Stimulated activated naive CD4-positive, alpha-beta T cell (primary cell): ENCODE measurements around the gene EFTUD2.
"Not testable (repeated sequence)": the region's sequence is repeated elsewhere in the genome, so short reads cannot be mapped to it uniquely, and the experiment has no call there.

Source experiments
- DNase-seq, 6 experiments: peaks; one replicate each; lab custom pipeline; 2025; lab: John Stamatoyannopoulos, UW

The EFTUD2 gene

DNA sequence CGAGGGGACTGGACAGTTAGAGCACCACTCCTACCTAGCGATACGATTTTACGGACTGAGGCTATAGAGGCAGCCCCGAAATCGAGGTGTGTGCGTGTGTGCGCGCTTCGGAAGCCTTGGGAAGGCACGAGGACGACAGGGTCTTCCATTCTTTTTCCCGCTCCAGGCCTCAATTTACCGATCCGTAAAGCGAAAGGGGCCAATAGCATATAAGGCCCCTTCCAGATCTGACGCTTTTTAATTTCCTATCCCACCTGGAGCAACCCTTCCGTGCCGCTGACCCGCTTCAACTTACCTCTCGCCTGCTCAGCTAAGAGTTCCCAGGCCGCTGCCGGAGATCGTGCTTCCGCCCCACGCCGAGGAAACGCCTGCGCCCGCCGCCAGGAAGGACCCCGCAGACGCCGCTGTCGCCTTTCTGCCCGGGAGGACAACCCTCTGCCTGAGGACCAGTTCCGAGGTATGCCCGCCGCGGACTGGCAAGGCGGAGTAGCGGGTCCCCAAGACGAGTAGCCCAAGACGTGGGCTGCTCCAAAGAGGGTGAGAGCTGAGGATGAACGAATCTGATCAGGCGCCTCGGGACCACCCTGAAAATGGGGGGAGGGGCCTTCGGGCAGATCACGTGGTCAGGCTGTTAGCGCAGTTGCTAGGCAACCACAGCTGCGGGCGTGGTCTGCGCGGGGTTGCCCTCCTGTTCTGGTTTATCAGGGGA is at the start of gene EFTUD2:
Gene EFTUD2 (minus strand): TSS at position 372 of the 709 bp plus-strand sequence. CDS start 4,924 bp downstream, outside the sequence.
- DNase-seq = peak; percentile 92 to 100 (median 96)

DNA sequence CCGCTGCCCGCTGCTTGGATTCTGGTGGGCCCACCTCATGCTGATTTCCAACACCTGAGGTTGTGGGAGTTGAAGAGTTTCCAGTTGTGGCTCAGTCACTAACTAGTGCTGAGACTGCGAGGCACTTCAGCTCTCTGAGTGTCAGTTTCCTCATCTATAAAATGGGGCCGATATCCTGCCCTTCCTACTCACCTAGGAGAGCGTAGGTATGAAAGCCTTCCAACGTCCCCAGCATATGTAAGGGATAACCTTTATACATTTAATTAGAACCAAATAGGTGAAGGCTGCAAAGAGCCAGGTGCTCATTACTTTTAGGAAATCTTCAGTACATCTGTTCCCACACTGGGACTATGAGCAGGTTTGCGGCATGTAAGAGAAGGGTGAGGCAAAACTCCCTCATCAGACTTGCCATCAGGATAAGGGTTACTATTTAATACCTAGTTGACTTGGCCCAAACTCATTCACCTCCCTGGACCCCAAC is 49.1 kb upstream of the EFTUD2 start:
- DNase-seq = no peak

DNA sequence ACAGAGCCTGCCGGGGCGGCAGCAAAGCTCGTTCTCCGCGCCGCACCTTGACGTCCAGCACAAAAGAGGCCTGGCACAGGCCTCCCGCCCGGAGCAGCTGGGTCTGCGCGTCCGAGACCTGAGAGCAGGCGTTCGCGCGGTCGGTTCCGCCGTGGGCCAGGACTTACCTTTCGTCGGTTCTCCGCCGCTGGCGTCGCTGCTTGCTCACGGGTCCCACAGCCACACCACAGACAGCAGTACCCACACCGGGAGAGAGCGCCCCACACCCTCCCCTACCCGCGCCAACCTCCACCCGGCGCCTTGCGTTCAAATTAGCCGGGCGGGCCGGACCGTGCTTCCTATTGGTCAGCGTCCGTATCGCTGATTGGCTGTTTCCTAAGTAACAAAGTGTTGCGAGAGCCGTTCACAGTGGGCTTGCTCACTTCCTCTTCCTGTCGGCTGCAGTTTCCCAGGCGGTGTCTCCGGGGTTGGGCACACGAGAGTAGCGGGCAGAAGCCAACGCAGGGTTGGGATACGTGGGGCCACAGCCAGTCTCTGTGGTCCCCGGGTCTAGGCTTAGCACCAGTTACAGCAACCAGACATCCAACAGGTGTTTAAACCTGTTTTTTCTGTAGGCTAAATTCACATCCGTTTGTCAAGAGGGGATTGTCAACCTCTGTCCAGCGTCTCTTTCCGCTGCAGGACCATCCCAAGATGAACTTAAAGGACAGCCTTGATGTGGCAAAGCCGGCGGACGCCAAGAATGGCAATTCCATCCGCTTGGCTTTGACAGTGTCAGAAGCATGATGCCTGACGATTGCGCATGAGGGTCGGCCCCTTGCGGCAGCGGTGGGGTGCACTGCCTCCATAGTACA is 48.4 kb upstream of the EFTUD2 start, which contains the start of gene KIF18B:
Gene KIF18B (minus strand): TSS at position 313 of the 854 bp plus-strand sequence. CDS start 11,429 bp downstream, outside the sequence.
- DNase-seq = peak; percentile 78 to 87 (median 84)

DNA sequence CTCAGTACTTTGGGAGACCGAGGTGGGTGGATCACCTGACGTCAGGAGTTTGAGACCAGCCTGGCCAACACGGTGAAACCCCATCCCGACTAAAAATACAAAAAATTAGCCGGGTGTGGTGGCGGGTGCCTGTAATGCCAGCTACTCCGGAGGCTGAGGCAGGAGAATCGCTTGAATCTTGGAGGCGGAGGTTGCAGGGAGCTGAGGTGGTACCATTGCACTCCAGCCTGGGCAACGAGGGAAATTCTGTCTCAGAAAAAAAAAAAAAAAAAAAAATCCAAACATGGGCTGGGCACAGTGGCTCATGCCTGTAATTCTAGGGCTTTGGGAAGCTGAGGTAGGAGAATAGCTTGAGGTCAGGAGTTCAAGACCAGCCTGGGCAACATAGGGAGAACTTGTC is 46.4 kb upstream of the EFTUD2 start:
- DNase-seq = not testable (repeated sequence)

DNA sequence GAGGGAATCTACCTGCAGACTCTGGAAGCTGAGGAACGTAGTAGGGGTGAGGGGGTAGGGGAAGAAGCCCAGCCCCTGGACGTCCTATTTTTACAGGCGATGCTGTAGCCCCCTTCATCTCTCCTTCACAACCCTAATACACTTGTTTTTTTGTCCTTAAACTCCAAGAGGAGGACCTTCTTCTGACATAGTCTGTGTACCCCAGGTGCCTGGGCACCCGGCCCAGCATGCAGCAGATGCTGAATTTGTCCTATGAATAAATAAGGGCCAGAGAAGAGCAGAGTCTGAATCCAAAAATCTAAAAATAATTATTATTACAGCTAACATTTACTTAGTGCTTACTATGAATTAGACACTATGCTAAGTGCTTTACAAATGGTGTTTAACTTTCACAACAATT is 43.2 kb upstream of the EFTUD2 start:
- DNase-seq = no peak

DNA sequence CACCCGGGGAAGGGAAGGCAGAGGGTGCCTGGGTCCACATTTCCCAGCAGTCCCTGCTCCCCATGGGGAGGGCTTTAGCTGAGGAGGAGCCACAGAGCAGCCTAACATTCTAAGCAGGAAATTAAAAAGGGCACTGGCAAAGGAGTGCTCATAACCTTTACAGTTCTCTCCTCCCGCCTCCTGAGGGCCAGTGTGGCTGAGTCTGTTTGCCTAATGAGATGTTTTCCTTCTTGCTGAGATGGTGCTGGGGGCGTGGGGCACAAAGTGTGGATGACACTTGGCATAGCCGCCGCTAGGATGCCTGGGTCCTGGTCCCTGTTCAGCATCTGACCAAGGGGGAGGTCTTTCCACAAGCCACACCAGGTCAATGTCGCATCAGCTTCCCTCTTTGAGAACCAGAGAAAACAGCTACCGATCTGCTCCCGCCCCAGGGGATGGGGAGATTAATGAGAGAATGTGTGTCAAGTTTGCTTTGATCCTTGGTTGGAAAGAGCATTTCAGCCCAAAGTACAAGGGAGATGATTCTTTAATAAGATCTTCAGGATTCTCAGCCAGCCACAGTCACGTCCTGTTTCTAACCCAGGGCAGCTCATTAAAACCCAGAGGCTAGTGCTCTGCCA is 42.6 kb upstream of the EFTUD2 start:
- DNase-seq = no peak

DNA sequence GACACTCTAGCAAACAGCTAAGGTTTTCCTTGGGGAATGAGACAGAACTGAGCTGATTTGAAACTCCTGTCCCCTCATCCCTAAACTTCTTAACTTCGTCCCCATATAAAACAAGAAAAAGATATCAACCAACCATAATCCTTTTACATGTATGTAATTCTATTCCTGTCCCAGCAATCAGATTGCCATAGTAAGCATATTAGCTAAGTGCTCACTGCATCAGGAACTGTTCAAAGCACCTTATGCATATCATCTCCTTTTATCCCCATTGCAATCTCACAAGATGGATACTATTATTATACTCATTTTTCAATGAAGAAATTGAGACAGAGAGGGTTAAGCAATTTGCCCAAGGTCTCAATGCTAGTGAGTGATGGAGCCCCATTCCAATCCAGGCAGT is 41.5 kb upstream of the EFTUD2 start:
- DNase-seq = no peak

DNA sequence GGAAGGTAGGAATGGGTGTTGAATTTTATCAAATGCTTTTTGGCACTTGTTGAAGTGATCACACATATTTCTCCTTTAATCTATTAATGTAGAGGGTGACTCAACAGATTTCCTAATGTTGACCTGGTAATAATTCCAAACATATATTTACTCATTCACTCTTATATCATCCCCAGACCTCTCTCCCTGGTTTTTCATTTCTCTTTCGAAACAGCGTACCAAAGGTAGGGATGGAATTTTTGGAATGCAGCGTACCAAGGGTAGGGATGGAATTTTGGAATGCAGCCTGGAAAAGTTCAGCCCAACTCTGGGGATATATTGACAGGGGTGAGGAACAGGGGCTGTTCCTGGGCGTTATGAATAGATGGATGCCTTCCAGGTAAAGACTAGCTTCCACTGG is 41.1 kb upstream of the EFTUD2 start:
- DNase-seq = no peak

DNA sequence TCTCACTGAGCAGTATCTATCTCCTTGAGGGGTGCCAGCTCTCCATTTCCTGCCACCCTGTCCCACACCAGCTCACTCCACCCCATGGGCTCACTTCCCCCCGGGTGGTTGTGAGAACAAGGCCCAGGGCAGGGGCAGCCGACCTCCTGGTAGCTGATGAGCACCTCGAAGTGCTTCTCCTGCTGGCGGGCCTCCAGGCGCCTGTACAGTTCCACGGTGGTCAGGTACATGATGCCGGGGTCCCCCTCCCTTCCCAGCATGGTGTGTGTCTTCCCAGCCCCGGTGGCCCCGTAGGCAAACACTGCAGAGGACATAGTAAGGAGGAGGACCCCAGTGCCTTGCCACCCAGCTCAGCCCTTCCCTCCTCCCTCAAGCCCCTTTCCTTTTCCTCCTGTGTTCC is 35.9 kb upstream of the EFTUD2 start:
- no peak for DNase-seq

DNA sequence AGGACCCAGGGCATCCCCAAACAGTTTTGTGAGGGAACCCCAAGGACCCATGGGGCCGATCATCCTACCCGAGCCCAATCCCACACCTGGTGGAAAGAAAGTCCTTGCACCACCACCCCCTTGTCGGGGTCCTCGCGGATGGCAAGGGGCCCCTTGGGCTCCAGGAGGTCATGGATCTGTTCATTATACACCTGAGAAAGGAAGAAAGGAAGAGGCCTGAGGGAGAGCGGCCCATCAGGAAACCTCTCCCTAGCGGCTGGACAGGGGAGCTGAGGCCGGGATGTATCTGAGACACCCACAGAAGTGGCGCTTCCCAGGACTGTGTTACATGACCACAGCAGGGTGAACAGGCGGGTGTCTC is 35.5 kb upstream of the EFTUD2 start:
- no peak for DNase-seq

DNA sequence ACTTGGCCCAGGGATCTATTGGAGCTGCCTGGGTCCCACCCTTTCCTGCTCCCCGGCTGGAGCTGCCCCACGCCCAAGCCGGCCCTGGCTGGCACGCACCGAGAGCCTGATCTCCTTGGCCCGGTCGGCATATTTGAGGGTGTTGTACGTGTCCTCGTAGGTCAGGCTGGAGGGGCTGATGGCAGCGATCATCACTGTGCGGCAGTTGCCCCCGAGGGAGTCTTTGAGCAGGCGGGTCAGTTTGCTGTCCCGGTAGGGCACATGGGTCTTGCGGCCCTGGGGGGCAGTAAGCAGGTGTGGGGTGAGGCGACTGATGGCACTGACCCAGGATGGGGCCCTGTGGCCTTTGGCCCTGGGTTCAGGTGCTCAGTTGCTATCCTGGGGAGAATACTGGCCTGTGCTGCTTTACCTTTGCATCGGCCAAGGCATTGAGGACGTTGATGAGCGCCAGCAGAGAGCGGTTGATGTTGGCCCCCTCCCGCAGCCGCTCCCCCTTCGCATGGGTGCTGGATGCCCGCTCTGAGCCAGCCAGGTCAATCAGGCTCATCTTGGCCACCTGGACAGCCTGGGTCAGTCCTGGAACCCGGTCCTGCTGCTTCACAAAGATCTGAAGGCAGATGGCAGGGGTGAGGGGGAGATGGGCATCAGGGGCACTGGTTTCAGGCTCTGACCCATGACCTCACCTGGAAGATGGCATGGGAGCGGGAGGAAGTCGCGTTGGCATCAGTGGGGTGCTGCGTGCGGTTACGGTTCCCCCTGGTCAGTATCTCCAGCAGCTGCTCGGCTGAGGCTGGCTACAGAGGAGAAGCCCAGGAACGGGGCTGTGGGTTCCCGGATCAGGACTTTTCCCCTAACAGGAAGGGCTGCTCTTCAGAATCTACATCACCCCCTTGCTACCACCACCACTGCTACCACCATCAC is 34.8 kb upstream of the EFTUD2 start:
- DNase-seq = no peak

DNA sequence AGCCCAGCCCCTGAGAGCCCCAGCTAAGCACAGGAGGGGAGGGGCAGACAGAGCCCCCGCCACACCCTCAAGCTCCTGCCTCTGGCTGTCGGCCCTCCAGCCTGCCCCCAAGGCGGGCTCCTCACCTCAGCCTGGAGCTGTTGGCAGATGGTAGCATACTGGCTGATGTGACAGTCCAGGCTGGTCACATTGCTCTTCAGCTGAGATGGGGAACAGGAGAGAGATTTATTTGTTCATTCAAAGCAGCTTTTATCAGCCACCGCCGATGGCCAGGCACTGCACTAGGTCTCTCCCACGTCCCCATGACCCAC is 33.5 kb upstream of the EFTUD2 start:
- DNase-seq = no peak

DNA sequence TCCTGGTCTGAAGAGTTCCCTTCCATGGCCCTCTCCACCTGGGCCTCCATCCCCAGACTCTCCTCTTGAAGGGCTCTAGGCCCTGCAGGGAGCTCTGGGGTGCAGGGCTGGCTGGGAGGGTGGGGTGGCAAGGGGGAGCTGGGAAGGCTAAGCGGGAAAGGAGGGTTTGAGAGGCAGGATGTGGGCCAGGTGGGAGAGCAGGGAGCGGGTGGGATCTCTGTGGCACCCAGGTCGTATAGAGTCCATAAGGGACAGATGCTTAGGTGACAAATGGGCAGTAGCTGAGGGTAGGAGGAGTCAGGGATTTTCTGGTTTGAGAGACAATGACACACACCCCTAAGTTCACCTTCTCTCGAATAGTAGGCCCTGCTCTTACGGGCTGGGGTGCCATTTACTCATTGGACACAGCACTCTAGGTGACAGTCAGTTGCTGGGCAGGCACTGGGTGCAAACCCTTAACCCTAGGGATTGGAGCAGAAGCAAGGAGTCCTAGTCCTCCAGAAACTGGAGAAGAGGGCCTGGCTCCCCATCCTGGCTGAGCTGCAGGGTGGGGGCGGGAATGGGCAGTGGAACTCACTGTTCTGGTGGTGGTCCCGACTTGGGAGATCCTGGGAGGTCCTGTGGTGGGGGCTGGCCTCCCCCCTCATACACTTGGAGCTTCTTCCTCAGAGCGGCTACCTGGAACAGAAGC is 33.0 kb upstream of the EFTUD2 start:
- no peak for DNase-seq

DNA sequence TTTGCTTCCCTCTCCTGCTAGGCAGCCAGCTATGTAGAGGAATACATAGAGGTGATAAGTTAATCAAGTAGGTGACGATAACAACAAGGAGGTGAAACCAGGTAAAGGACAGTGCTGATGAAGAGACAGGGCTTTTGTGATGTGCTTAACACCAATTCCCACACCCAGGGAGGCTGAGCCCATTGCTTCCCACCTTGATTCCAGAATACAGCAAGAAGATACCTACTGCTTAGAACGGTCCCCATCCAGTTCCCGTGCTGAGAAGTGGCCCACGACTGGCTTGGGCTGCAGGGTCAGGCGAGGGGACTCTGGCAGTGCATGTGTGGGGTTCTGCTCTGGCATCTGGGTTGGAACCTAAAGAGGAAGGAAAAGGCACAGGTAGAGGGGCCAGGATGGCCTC is 32.1 kb upstream of the EFTUD2 start:
- no peak for DNase-seq

DNA sequence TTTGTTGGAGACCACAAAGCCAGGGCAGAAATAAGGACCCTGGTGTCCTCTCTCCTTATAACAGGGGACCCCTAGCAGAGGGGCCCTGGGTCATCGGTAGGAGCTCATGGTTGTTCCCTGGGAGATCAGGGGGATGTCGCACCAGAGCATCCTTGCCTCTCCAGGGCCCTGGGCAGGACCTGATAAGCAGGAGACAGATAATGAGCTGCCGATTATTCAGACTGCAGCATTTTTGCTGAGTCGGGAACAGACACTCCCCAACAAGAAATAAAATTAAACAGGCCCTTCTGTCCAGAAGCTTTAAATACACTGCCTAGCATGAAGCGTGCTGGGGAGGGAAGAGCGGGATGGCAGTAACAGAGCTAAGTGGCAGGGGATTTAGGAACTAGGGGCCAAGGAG is 31.4 kb upstream of the EFTUD2 start:
- no peak for DNase-seq

DNA sequence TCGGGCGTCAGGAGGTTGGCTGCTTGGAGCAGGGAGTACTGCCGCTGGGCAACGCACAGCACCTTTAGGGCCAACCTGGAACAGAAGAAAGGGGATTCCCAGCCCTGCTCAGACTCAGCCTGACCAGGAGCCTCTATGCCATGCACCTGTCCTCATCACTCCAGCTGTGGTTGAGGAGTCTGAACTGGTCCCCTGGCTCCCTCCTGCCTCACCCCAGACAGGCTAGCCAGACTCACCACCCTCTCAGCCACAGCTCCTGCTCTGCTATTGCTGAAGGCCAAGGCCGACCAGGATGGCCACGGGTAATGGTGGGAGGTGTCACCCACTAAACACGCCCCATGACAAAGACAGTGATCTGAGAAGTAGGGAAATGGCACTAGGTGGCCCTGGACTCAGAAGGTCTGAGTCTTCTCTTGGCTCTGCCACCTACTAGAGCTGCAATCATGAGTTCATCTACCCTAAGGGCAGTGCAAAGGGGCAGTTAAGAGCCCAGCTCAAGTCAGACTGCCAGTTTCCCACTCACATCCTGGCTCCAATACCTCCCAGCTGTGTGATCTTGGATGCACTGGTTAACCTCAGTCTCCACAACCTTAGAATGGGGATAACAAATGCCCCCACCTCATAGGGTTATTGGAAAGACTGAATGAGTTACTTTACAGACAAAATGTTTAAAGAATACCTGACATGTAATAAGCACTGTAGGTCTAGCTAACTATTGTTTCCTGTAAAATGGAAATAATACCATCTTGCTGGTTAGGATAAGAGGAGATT is 29.9 kb upstream of the EFTUD2 start:
- no peak for DNase-seq

DNA sequence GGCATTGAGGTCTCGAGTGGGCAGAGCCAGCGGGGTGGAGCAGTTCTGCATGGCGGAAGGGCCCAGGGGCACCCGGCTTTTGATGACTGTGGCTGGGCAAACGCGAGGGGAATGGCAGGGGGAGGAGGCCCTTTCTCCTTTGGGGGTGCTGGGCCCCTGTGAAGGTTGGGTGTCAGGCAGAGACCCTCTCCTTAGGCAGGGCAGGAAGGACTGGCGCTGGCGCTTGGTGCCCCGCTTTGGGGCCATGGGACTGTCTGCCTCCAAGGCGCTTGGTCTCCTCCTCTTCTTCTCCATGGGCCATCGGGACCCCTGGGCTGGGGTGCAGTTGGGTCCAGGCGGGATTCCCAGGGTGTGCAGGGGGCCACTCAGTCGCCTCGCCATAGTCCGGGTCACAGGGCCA is 28.9 kb upstream of the EFTUD2 start:
- no peak for DNase-seq

DNA sequence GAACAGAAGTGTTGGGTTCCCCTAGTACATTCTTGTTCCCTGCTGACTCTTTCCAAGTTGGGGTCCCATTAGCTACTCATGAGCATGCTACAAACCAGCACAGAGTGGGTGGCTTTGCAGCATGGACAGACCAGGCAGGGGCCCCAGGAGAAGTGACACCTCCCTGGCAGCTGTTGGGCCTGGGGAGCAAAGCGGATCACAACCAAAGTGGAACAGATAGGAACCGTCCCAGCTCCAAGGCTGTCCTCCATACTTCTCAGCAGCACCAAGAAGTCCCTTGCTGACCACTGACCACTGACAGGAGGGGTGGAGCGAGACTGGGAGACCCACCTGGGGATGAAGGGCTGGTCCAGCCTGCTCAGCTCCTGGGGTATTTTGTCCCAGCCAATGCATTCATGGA is 28.5 kb upstream of the EFTUD2 start:
- no peak for DNase-seq

DNA sequence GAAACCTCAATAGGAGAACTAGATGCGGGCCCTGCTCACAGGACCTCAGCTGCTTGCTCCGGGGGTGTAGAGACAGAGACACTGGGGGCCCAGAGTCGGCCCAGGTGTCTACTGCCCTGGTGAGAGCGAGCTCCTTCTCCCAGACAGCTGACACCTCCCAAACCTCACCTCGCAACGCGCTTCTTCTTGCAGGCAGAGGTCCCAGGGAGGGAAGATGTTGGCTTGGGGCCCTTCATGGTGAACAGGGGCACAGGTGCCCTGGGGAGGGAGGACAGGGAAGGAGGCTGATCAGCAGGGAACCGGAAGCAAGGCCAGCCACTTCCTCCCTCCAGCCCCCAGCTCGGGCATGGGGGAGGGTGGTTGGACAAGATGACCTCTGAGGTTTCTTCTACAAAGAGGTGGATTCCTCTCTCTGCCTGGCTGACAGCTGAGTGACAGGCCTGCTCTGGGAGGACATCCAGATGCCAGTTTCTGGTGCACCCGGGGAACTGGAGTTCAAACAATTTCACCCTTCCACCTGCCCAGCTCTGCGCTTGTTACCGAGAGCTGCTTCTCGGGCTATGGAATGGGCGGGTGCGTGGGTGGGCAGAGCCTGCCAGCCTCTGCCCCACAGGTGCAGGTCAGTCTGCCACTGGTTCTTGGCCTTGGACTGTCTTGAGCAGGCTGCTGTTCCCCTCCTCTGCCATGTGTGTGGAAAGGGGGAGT is 27.7 kb upstream of the EFTUD2 start:
- DNase-seq = no peak
